GM19025 (cell line): ENCODE measurements around the gene PDE5A.
"Not testable (repeated sequence)": the region's sequence is repeated elsewhere in the genome, so short reads cannot be mapped to it uniquely, and the experiment has no call there.

Experiments
- ATAC-seq: cut with Tn5 transposase; IDR thresholded peaks from one replicate; pipeline ENCODE4 v1.9.1; 2021; ENCODE audit warnings: mild to moderate bottlenecking, low read depth, moderate library complexity; ENCODE audit not compliant: unreplicated experiment

Gene PDE5A

GRCh38 chr4:119479835-119480234 lies 148.8 kb downstream of the PDE5A start:
- ATAC-seq = no peak

- no peak for ATAC-seq
These were observed 149.3 kb downstream of the PDE5A start for GRCh38 chr4:119479180-119479808.

- no peak for ATAC-seq
These were observed 150.0 kb downstream of the PDE5A start for GRCh38 chr4:119478446-119479179.

GRCh38 chr4:119477412-119478053 lies 151.1 kb downstream of the PDE5A start:
- no peak for ATAC-seq

- peak; percentile 54 for ATAC-seq
These were observed 157.3 kb downstream of the PDE5A start for GRCh38 chr4:119471259-119471658.

GRCh38 chr4:119470737-119471063 lies 157.9 kb downstream of the PDE5A start:
- ATAC-seq = not testable (repeated sequence)

GRCh38 chr4:119470021-119470736 lies 158.4 kb downstream of the PDE5A start:
- ATAC-seq = not testable (repeated sequence)

GRCh38 chr4:119469039-119469438 lies 159.6 kb downstream of the PDE5A start:
- ATAC-seq = not testable (repeated sequence)

- ATAC-seq = not testable (repeated sequence)
These were observed 165.9 kb downstream of the PDE5A start for GRCh38 chr4:119462733-119463132.

GRCh38 chr4:119455734-119456133 lies 172.9 kb downstream of the PDE5A start:
- ATAC-seq = not testable (repeated sequence)

- ATAC-seq = peak; percentile 100
These were observed 173.9 kb downstream of the PDE5A start for GRCh38 chr4:119454491-119455270.

- peak; percentile 1 for ATAC-seq
These were observed 174.5 kb downstream of the PDE5A start for GRCh38 chr4:119454151-119454490.

GRCh38 chr4:119453286-119453685 lies 175.3 kb downstream of the PDE5A start:
- ATAC-seq = not testable (repeated sequence)

GRCh38 chr4:119449851-119450250 lies 178.8 kb downstream of the PDE5A start:
- not testable (repeated sequence) for ATAC-seq
